WTC11 (cell line): ENCODE data around the gene ASPHD2. TPM values are rescaled to one million over a fixed set of nuclear protein-coding genes. Genes with fewer than 3 reads are reported as not detected.

Source experiments
- ATAC-seq: fragments of 200-7000 bp; cut with Tn5 transposase; 2 replicates; pipeline ENCODE4 v1.10.0; 2021; ENCODE audit warnings: mild to moderate bottlenecking, moderate library complexity
- CTCF ChIA-PET: fragments of 300-600 bp; sonication (Branson Sonifier 250); formaldehyde crosslinking; loops from one replicate; lab custom pipeline; 2021; ENCODE audit warnings: antibody characterized with exemption; lab: Charles Lee
- POLR2A ChIA-PET: fragments of 350-600 bp; sonication (Branson Sonifier 250); formaldehyde crosslinking; loops from one replicate; lab custom pipeline; 2021; ENCODE audit warnings: antibody characterized with exemption; lab: Charles Lee
- DNase-seq: peaks from one replicate; pipeline ENCODE4 v3.0.0; 2021; ENCODE audit warnings: low spot score
- H3K27ac Mint-ChIP-seq: 2 replicates; pipeline ENCODE4 v1.8.0; 2021; ENCODE audit warnings: mixed read lengths
- H3K27me3 Mint-ChIP-seq: 2 replicates; pipeline ENCODE4 v1.8.0; 2021; ENCODE audit warnings: low read depth, mild to moderate bottlenecking, moderate library complexity, mixed read lengths
- H3K36me3 Mint-ChIP-seq: 2 replicates; pipeline ENCODE4 v1.8.0; 2021; ENCODE audit warnings: mixed read lengths
- H3K4me1 Mint-ChIP-seq: 2 replicates; pipeline ENCODE4 v1.8.0; 2022; ENCODE audit warnings: mixed read lengths
- H3K4me3 Mint-ChIP-seq: 2 replicates; pipeline ENCODE4 v1.8.0; 2021; ENCODE audit warnings: mild to moderate bottlenecking, moderate library complexity, mixed read lengths
- H3K9me3 Mint-ChIP-seq: 2 replicates; pipeline ENCODE4 v1.8.0; 2021; ENCODE audit warnings: mixed read lengths
- AR ChIP-seq: fragments of 250-450 bp; sonication (Bioruptor Pico); IDR thresholded peaks from 2 replicates; pipeline ENCODE4 v1.9.0; 2021; ENCODE audit warnings: mild to moderate bottlenecking
- CTCF ChIP-seq: fragments of 200-600 bp; IDR thresholded peaks from 2 replicates; pipeline ENCODE4 v1.8.0; 2022; ENCODE audit warnings: antibody characterized with exemption
- ELF4 ChIP-seq: sonication (generic); formaldehyde crosslinking; IDR thresholded peaks from 2 replicates; pipeline ENCODE4 v1.8.1; 2022; ENCODE audit warnings: low read depth, mild to moderate bottlenecking, moderate library complexity, missing genetic modification reagents
- GABPB1 ChIP-seq: sonication (generic); formaldehyde crosslinking; IDR thresholded peaks from 2 replicates; pipeline ENCODE4 v1.8.1; 2023; ENCODE audit warnings: mild to moderate bottlenecking, missing genetic modification reagents
- HMGA2 ChIP-seq: fragments of 250-450 bp; sonication (Bioruptor Pico); IDR thresholded peaks from 2 replicates; pipeline ENCODE4 v1.4.0; 2021; ENCODE audit warnings: mild to moderate bottlenecking, moderate library complexity
- HMGXB4 ChIP-seq: sonication (generic); formaldehyde crosslinking; IDR thresholded peaks from 2 replicates; pipeline ENCODE4 v1.8.1; 2023; ENCODE audit warnings: mild to moderate bottlenecking, moderate library complexity, missing genetic modification reagents
- IRF1 ChIP-seq: sonication (generic); formaldehyde crosslinking; IDR thresholded peaks from 2 replicates; pipeline ENCODE4 v1.8.0; 2023; ENCODE audit warnings: missing genetic modification reagents
- KAT7 ChIP-seq: sonication (generic); formaldehyde crosslinking; IDR thresholded peaks from 2 replicates; pipeline ENCODE4 v1.8.1; 2023; ENCODE audit warnings: missing genetic modification reagents, mild to moderate bottlenecking, borderline replicate concordance
- MXD4 ChIP-seq: fragments of 250-450 bp; sonication (Bioruptor Pico); IDR thresholded peaks from 2 replicates; pipeline ENCODE4 v1.8.0; 2021; ENCODE audit warnings: mild to moderate bottlenecking, moderate library complexity, borderline replicate concordance
- NFE2L1 ChIP-seq: sonication (generic); formaldehyde crosslinking; IDR thresholded peaks from 2 replicates; pipeline ENCODE4 v1.8.1; 2023; ENCODE audit warnings: missing genetic modification reagents
- PRRX2 ChIP-seq: fragments of 250-450 bp; sonication (Bioruptor Pico); IDR thresholded peaks from 2 replicates; pipeline ENCODE4 v1.8.0; 2021; ENCODE audit warnings: mild to moderate bottlenecking
- RORB ChIP-seq: fragments of 250-450 bp; sonication (Bioruptor Pico); IDR thresholded peaks from 2 replicates; pipeline ENCODE4 v1.9.0; 2021; ENCODE audit warnings: mild to moderate bottlenecking
- SMAD3 ChIP-seq: sonication (generic); formaldehyde crosslinking; IDR thresholded peaks from 2 replicates; pipeline ENCODE4 v1.8.0; 2022; ENCODE audit warnings: missing genetic modification reagents, mild to moderate bottlenecking, borderline replicate concordance
- TEAD1 ChIP-seq: sonication (generic); formaldehyde crosslinking; IDR thresholded peaks from 2 replicates; pipeline ENCODE4 v1.8.0; 2022; ENCODE audit warnings: mild to moderate bottlenecking, missing genetic modification reagents
- USF2 ChIP-seq: sonication (generic); formaldehyde crosslinking; IDR thresholded peaks from 2 replicates; pipeline ENCODE4 v1.8.1; 2023; ENCODE audit warnings: mild to moderate bottlenecking, missing genetic modification reagents, moderate library complexity
- ZBTB21 ChIP-seq: sonication (generic); formaldehyde crosslinking; IDR thresholded peaks from 2 replicates; pipeline ENCODE4 v1.8.1; 2023; ENCODE audit warnings: mild to moderate bottlenecking, missing genetic modification reagents, borderline replicate concordance
- ZNF219 ChIP-seq: sonication (generic); formaldehyde crosslinking; IDR thresholded peaks from 2 replicates; pipeline ENCODE4 v1.8.0; 2023; ENCODE audit warnings: missing genetic modification reagents, mild to moderate bottlenecking, borderline replicate concordance
- ZNF416 ChIP-seq: fragments of 250-450 bp; sonication (Bioruptor Pico); IDR thresholded peaks from 2 replicates; pipeline ENCODE4 v1.9.0; 2021; ENCODE audit warnings: mild to moderate bottlenecking, inconsistent platforms
- ZNF423 ChIP-seq: fragments of 250-450 bp; sonication (Bioruptor Pico); IDR thresholded peaks from 2 replicates; pipeline ENCODE4 v2.1.2; 2022; ENCODE audit warnings: mild to moderate bottlenecking, moderate library complexity
- ZNF532 ChIP-seq: fragments of 250-450 bp; sonication (Bioruptor Pico); IDR thresholded peaks from 2 replicates; pipeline ENCODE4 v1.9.0; 2021; ENCODE audit warnings: mild to moderate bottlenecking, borderline replicate concordance
- total RNA-seq: library from RNA; stranded (reverse); gene quantifications from 3 replicates; pipeline ENCODE4 v1.2.3, GENCODE V29; 2021

ASPHD2 gene
- total RNA-seq, 1 experiment from 2014 or later: 7.1 TPM

- DNase-seq (no peak), ATAC-seq (no peak)
- no peak overlapping the region for H3K4me3 Mint-ChIP-seq
- TF ChIP-seq HMGXB4: no peak
- TF ChIP-seq KAT7 (CRISPR knock-in tag): no peak
- TF ChIP-seq RORB: no peak
- TF ChIP-seq ZNF219 (CRISPR knock-in tag): no peak
- no peak for TF ChIP-seq NFE2L1 (CRISPR knock-in tag)
- TF ChIP-seq HMGA2 (CRISPR knock-in tag): no peak
- no peak for TF ChIP-seq USF2 (CRISPR knock-in tag)
- TF ChIP-seq SMAD3 (CRISPR knock-in tag): no peak
- TF ChIP-seq GABPB1 (CRISPR knock-in tag): no peak
- no peak for TF ChIP-seq ELF4 (CRISPR knock-in tag)
- CTCF ChIA-PET: no interaction called here
- POLR2A ChIA-PET: no interaction called here
- H3K27ac Mint-ChIP-seq: no peak overlapping the region
- H3K9me3 Mint-ChIP-seq: no peaks in the 10 kb centered on the region
- no peaks in the 10 kb centered on the region for H3K27me3 Mint-ChIP-seq
- peaks cover 4% of the 10 kb centered on the region; the same call in 1 of the 2 replicates for H3K4me1 Mint-ChIP-seq
- H3K36me3 Mint-ChIP-seq: peaks cover 35% of the 10 kb centered on the region
Observed at GRCh38 chr22:26457661-26458272, 28.7 kb downstream of the ASPHD2 start.

GRCh38 chr22:26460202-26460601 is 31.1 kb downstream of the ASPHD2 start:
- H3K36me3 Mint-ChIP-seq: peaks cover 44% of the 10 kb centered on the region
- no peak for TF ChIP-seq IRF1 (CRISPR knock-in tag)
- TF ChIP-seq TEAD1: no peak
- no peak for TF ChIP-seq ZBTB21 (CRISPR knock-in tag)
- no peak for TF ChIP-seq PRRX2
- TF ChIP-seq MXD4 (CRISPR knock-in tag): no peak
- no peak for TF ChIP-seq ZNF532 (CRISPR knock-in tag)
- no peak for TF ChIP-seq ZNF423 (CRISPR knock-in tag)
- TF ChIP-seq ZNF416 (CRISPR knock-in tag): no peak
- no peak for TF ChIP-seq CTCF
- TF ChIP-seq AR (CRISPR knock-in tag): no peak
- TF ChIP-seq RORB: no peak
- ChIA-PET POLR2A (no interaction called here), CTCF (interaction anchor here (0.9 to 5.0 kb wide), 7 partner anchors 13 to 94 kb away, joined by 3 to 69 read pairs (median 11); partner anchors contain the start of genes HPS4 and SRRD)
- no peaks in the 10 kb centered on the region for H3K27me3 Mint-ChIP-seq
- H3K9me3 Mint-ChIP-seq: no peaks in the 10 kb centered on the region
- ATAC-seq (no peak), DNase-seq (no peak)
- no peak overlapping the region for H3K4me3 Mint-ChIP-seq
- H3K27ac Mint-ChIP-seq: no peak overlapping the region
- H3K4me1 Mint-ChIP-seq: peaks cover 4% of the 10 kb centered on the region; the same call in 1 of the 2 replicates
